GM12874 (cell line): ENCODE measurements around the gene SUSD1.

ENCODE experiments used
- CTCF ChIP-seq: IDR thresholded peaks from 2 replicates; pipeline ENCODE4 v1.5.1; 2011; ENCODE audit warnings: low read depth, mild to moderate bottlenecking, control low read depth, low read length, moderate library complexity; ENCODE audit not compliant: insufficient read depth

The SUSD1 gene

GRCh38 chr9:112115109-112115508 is 60.0 kb downstream of the SUSD1 start:
- TF ChIP-seq CTCF: no peak

GRCh38 chr9:112112941-112113681 is 62.0 kb downstream of the SUSD1 start:
- peak; percentile 42; the same call in 1 of the 2 replicates for TF ChIP-seq CTCF

GRCh38 chr9:112112519-112112918 is 62.6 kb downstream of the SUSD1 start:
- TF ChIP-seq CTCF: no peak

GRCh38 chr9:112111461-112111860 is 63.6 kb downstream of the SUSD1 start:
- no peak for TF ChIP-seq CTCF

GRCh38 chr9:112110777-112111113 is 64.4 kb downstream of the SUSD1 start:
- TF ChIP-seq CTCF: no peak

GRCh38 chr9:112110094-112110776 is 64.9 kb downstream of the SUSD1 start:
- no peak for TF ChIP-seq CTCF

GRCh38 chr9:112104901-112105300 is 70.2 kb downstream of the SUSD1 start:
- TF ChIP-seq CTCF: no peak
